ENCODE results near the gene TRIO. TPM values are rescaled to one million over a fixed set of nuclear protein-coding genes. Genes with fewer than 3 reads are reported as not detected.

Gene TRIO
- polyA plus RNA-seq, 3 donors = 104 to 124 (median 116) TPM

DNA sequence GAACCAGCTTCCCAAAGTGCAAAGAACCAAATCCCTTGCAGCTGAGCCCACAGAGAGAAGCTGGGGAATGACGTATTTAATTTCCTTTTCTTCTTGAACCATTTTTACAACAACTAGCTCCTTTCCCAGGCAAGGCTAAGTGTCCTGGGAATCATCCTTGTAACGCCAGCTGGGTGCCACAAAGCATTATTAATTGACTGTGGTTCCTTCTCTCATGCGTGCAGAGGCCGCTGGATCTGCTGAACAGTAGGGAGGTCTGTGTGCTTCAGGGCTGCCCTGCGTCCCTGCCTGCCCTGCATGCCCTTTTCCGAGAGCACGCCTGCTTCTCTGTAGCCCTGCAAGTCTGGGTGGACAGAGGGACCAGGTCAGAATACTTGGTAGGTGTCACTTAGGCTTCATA is 314.3 kb downstream of the TRIO start:
- DNase-seq (ENCODE audit: extremely low read depth in 1 of 11, low read depth in 9 of 11, low spot score in 4 of 11) = no peak

DNA sequence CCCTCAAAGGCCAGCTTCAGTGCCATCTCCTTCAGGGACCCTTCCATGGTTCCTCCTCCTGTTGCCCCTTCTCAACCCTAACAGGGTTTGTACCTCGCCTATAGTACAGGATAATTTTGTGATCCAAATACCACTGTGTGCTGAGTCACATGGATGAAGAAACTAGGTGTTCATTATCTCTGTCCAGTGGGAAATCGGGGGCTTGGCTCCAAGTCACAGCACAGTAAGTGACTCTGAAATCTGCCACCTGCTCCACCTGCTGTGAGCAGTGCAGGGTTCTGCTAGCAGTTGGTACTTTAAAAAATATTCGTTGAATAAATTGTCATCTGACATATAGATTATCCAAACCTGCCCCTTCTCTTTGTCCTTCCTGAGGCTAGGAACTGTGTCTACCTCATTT is 315.3 kb downstream of the TRIO start:
- DNase-seq (ENCODE audit: extremely low read depth in 1 of 11, low read depth in 9 of 11, low spot score in 4 of 11) = no peak

- DNase-seq (ENCODE audit: extremely low read depth in 1 of 11, low read depth in 9 of 11, low spot score in 4 of 11) = no peak
Measured at GRCh38 chr5:14460844-14461398, 317.8 kb downstream of the TRIO start.

DNA sequence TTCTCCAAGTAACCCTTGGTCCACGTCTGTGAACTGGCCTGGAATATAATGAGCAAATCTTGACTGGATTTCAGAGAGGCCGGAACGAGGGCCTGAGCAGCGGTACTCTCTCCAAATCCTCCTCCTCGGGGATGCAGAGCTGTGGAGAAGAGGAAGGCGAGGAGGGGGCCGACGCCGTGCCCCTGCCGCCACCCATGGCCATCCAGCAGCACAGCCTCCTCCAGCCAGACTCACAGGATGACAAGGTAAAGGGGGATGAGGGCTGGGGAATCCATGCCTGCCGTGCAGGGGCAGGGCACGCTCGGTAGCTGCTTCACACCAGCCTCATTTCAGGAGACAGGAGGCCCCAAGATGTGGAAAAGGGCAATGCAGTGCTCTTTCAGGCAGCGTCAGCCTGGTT is 319.5 kb downstream of the TRIO start:
- DNase-seq (ENCODE audit: extremely low read depth in 1 of 11, low read depth in 9 of 11, low spot score in 4 of 11) = no peak

- DNase-seq (ENCODE audit: extremely low read depth in 1 of 11, low read depth in 9 of 11, low spot score in 4 of 11) = no peak
Measured at GRCh38 chr5:14463629-14464028, 320.5 kb downstream of the TRIO start.

- DNase-seq (ENCODE audit: extremely low read depth in 1 of 11, low read depth in 9 of 11, low spot score in 4 of 11) = no peak
Measured at GRCh38 chr5:14464096-14464495, 321.0 kb downstream of the TRIO start.

DNA sequence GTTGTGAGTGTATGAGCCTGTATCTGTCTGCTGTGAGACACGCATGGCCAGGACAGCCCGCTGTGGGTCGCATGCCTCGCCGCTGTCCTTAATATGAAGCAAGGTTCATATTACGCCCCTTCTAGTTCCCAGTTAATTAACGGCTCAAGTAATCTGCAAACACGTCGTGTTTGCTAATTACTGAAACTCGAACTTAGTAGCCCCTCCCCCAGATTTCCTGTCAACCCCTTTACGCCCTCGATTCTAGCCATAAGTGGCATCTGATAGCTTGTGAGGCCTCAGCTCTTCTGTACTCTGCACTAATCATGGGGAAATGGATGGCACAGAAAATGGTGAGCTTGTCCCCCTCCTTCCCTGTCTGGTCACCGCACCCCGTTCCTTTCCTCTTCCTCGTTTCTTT is 321.5 kb downstream of the TRIO start:
- no peak for DNase-seq (ENCODE audit: extremely low read depth in 1 of 11, low read depth in 9 of 11, low spot score in 4 of 11)

- DNase-seq (ENCODE audit: extremely low read depth in 1 of 11, low read depth in 9 of 11, low spot score in 4 of 11) = no peak
Measured at GRCh38 chr5:14465116-14465515, 322.0 kb downstream of the TRIO start.

DNA sequence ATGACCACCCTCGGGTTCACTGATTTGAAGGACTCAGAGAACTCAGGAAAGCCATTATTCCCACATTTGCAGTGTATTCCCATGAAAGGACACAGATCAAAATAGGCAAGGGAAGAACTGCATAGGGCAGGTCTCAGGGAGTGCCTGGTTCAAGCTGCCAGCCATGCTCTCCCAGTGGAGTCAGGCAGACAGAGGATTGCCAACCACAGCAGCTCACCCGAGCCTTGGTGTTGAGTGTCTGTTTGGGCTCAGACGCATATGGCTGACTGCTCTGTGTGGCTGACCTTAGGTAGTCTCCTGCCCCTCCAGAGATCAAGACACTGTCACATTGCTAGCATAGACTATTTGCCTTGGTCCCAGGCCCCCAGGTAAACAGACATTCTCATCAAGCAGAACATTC is 322.6 kb downstream of the TRIO start:
- no peak for DNase-seq (ENCODE audit: extremely low read depth in 1 of 11, low read depth in 9 of 11, low spot score in 4 of 11)

GRCh38 chr5:14467251-14467650 is 324.1 kb downstream of the TRIO start:
- no peak for DNase-seq (ENCODE audit: extremely low read depth in 1 of 11, low read depth in 9 of 11, low spot score in 4 of 11)

GRCh38 chr5:14467886-14468285 is 324.7 kb downstream of the TRIO start:
- DNase-seq (ENCODE audit: extremely low read depth in 1 of 11, low read depth in 9 of 11, low spot score in 4 of 11) = no peak

DNA sequence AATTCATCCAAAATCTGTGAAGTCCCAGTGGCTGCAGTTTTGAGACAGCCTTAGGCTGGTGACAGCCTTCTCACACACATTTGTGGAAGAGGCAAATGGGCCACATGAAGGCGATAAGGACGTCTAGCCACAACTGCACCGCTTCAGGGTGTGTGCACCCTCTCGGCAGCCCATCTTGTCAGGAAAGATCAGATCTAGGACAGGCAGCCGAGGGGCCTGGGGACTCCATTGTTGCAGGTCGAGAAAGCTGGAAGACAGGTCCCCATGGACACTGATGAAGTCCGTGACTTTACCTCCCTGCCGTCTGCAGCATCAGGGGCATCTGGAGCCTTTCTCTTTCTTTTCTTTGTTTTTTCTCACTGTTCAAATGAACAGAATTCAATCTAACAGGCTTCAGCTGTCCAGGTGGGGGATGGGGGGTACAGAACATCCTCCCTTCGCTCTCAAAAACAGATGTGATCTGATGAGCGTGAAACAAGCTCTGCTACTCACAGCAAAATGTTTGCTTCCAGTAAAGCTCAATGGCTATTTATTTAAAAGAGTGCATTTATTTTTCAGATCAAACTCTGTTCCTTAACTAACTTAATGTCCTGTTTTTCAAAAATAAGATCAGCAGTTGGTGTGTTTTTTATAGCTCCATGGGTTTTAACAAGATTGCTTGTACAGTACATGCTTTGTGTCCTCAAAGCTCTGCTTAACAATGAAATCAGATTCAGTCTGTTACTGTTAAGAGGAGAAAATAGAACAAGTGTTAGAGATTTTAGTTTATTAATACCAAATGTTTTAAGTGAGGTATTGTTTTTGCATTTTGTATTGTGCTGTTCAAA is 326.6 kb downstream of the TRIO start:
- DNase-seq (ENCODE audit: extremely low read depth in 1 of 11, low read depth in 9 of 11, low spot score in 4 of 11) = no peak

GRCh38 chr5:14471507-14471906 is 328.4 kb downstream of the TRIO start:
- DNase-seq (ENCODE audit: extremely low read depth in 1 of 11, low read depth in 9 of 11, low spot score in 4 of 11) = no peak

DNA sequence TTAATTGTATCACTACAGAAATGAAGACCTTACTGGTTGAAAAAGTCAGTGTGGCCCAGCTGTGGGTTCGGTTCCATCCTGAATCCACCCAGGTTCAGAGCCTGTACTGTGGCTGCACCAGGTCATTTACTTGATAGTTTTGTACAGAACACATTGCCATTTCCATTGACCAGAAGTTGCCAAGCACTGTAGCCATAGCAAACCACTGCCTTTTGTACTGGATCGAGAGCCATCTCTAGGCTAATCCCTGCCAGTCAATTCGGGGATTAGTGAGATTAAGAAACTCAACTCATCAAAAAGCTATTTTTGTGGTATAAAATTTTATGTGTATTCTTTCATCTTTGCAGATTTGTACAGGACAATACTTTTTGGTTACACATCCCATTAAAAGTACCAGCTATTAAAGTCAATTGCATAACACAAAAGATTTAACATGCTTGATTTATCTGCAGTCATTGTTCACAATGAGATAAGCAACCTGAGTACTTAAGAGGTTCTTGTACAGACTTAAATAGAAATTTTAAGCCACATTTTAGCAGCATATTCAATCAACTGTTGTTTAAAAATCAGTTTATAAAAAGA is 329.9 kb downstream of the TRIO start:
- no peak for DNase-seq (ENCODE audit: extremely low read depth in 1 of 11, low read depth in 9 of 11, low spot score in 4 of 11)

DNA sequence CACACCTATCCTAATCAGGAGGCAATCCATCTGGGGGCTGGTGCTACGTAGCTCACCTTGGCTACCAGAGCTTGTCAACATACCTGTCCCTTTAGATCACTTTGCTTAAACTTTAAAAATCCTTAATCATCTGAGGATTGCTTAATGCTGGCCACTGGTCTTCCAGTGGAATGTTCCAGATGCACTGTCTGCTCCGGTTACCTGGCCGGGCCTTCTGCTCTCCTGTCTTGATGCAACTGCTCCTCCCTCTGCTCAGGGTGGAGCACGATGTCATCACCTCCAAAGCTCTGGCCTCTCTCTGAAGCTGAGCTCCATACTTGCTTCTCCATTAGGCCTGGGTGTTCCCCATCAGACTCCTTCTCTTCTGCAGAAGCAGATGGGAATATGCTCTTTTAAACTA is 331.9 kb downstream of the TRIO start:
- no peak for DNase-seq (ENCODE audit: extremely low read depth in 1 of 11, low read depth in 9 of 11, low spot score in 4 of 11)

- no peak for DNase-seq (ENCODE audit: extremely low read depth in 1 of 11, low read depth in 9 of 11, low spot score in 4 of 11)
Measured at GRCh38 chr5:14476786-14477435, 333.8 kb downstream of the TRIO start.

- DNase-seq (ENCODE audit: extremely low read depth in 1 of 11, low read depth in 9 of 11, low spot score in 4 of 11) = no peak
Measured at GRCh38 chr5:14479143-14479696, 336.1 kb downstream of the TRIO start.

DNA sequence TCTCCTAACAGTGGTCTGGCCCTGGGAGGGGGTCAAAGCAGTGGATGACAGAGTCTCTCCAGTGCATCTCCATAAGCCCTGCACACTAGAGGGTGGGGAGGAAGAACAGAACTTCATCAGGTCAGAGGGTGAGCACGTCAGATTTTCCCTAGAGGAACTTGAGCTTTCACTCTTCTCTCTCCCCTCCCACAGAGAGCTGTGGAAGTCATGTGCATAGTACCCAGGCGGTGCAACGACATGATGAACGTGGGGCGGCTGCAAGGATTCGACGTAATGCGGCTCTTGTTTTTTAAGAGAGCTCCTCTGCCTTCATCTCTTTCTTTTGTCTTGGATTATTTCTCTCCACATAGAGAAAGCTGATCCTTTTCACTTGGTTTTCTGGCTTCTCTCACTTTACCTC is 338.2 kb downstream of the TRIO start:
- DNase-seq (ENCODE audit: extremely low read depth in 1 of 11, low read depth in 9 of 11, low spot score in 4 of 11) = no peak

- DNase-seq (ENCODE audit: extremely low read depth in 1 of 11, low read depth in 9 of 11, low spot score in 4 of 11) = peak in 5 of 11 donors; percentile 26 to 55 (median 47)
Measured at GRCh38 chr5:14482085-14482484, 338.9 kb downstream of the TRIO start.
